Measurements from ENCODE around the gene BMP10. TPM values are rescaled to one million over a fixed set of nuclear protein-coding genes. Genes with fewer than 3 reads are reported as not detected.

BMP10 gene
- total RNA-seq, 1 experiment from 2014 or later: not detected

GRCh38 chr2:68834737-68835376 is 36.3 kb downstream of the BMP10 start:
- H3K79me1 ChIP-seq (ENCODE audit: insufficient read depth, low read depth, low read length, poor library complexity, severe bottlenecking): no peaks in the 10 kb centered on the region
- H3K9ac ChIP-seq (ENCODE audit: extremely low read depth, insufficient read length, low read length): no peak overlapping the region
- H3K56ac ChIP-seq (ENCODE audit: insufficient read length, low read depth, low read length): no peak overlapping the region
- H2BK15ac ChIP-seq (ENCODE audit: low read depth, low read length): no peak overlapping the region
- Mint-ChIP-seq H3K27ac (no peak overlapping the region), H3K36me3 (ENCODE audit: insufficient read depth in 1 of 3, low read depth in 3 of 3) (peaks cover 0 to 5% (median 4%) of the 10 kb centered on the region in 3 experiments; a peak in 3 of 7 replicates), H3K4me3 (no peak overlapping the region), H3K27me3 (ENCODE audit: low read depth) (no peaks in the 10 kb centered on the region; the same call in 1 of the 2 replicates), H3K4me1 (peaks cover 0 to 3% of the 10 kb centered on the region in 2 experiments; a peak in 1 of 4 replicates), H3K9me3 (peaks cover 8 to 11% of the 10 kb centered on the region in 2 experiments)
- H4K20me1 ChIP-seq (ENCODE audit: control insufficient read depth, insufficient read depth, insufficient read length): no peaks in the 10 kb centered on the region
- no peak for DNase-seq
- no CpG with 5 or more reads among the region's 6 CpGs for WGBS (ENCODE audit: extremely low coverage, insufficient read length, low lambda C conversion rate)
- H3K4ac ChIP-seq (ENCODE audit: low read depth, low read length): no peak overlapping the region
- no peak overlapping the region for H4K5ac ChIP-seq (ENCODE audit: insufficient read length, low read depth, low read length)
- no peaks in the 10 kb centered on the region for H3K23me2 ChIP-seq (ENCODE audit: insufficient read length, low read depth, low read length, poor library complexity, severe bottlenecking)
- no peak overlapping the region for H2BK20ac ChIP-seq (ENCODE audit: low read depth, low read length, poor library complexity, severe bottlenecking)
- H3K23ac ChIP-seq (ENCODE audit: insufficient read length, low read depth, low read length): no peak overlapping the region
- H3K9me3 ChIP-seq (ENCODE audit: control insufficient read depth, low read depth, low read length): peaks cover 4% of the 10 kb centered on the region
- no peak overlapping the region for H3K18ac ChIP-seq (ENCODE audit: insufficient read length, low read depth, low read length)
- H2BK120ac ChIP-seq (ENCODE audit: low read depth, low read length, poor library complexity, severe bottlenecking): no peak overlapping the region
- H3K14ac ChIP-seq (ENCODE audit: insufficient read depth, low read length): no peak overlapping the region
- H2BK5ac ChIP-seq (ENCODE audit: insufficient read length, low read length): no peak overlapping the region
- H3K4me1 ChIP-seq (ENCODE audit: insufficient read depth, low read length): no peaks in the 10 kb centered on the region
- no peak for TF ChIP-seq CTCF (conservative IDR thresholded peaks at IDR 0.05)
- H2BK12ac ChIP-seq (ENCODE audit: insufficient read length, low read depth, low read length): no peak overlapping the region
- H4K91ac ChIP-seq (ENCODE audit: insufficient read length, low read depth, low read length): no peak overlapping the region
- H3K4me2 ChIP-seq (ENCODE audit: insufficient read depth, insufficient read length, low read length): no peak overlapping the region
- no peak overlapping the region for H3T11ph ChIP-seq (ENCODE audit: low read length)
- H3K79me2 ChIP-seq (ENCODE audit: insufficient read depth, low read length): no peaks in the 10 kb centered on the region
- no peak overlapping the region for H2AK5ac ChIP-seq (ENCODE audit: insufficient read length, low read length)
- no peak overlapping the region for H2AFZ ChIP-seq (ENCODE audit: low read length)
- no peak overlapping the region for H4K8ac ChIP-seq (replicated peaks; ENCODE audit: insufficient read length, low read depth, low read length)
- H3K27me3 ChIP-seq (ENCODE audit: insufficient read depth, low read length): no peaks in the 10 kb centered on the region
- H3K27ac ChIP-seq (ENCODE audit: insufficient read length, low read depth, low read length): no peak overlapping the region

All from H9 (cell line).